Measurements from ENCODE around the gene KBTBD13.
A peak's percentile ranks its signal among the peaks of the same experiment; 100 is the strongest.

The KBTBD13 gene

DNA sequence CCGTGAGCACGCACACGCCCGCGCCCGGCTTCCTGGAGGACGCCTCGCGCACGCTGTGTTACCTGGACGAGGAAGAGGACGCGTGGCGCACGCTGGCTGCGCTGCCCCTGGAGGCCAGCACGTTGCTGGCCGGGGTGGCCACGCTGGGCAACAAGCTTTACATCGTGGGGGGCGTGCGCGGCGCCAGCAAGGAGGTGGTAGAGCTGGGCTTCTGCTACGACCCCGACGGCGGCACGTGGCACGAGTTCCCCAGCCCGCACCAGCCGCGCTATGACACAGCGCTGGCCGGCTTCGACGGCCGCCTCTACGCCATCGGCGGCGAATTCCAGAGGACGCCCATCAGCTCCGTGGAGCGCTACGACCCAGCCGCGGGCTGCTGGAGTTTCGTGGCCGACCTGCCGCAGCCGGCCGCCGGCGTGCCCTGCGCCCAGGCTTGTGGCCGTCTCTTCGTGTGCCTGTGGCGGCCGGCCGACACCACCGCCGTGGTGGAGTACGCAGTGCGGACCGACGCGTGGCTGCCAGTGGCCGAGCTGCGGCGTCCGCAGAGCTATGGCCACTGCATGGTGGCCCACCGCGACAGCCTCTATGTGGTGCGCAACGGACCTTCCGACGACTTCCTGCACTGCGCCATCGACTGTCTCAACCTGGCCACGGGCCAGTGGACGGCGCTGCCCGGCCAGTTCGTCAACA lies 890 bp downstream of the KBTBD13 start:
- TF ChIP-seq, protein P1, sequence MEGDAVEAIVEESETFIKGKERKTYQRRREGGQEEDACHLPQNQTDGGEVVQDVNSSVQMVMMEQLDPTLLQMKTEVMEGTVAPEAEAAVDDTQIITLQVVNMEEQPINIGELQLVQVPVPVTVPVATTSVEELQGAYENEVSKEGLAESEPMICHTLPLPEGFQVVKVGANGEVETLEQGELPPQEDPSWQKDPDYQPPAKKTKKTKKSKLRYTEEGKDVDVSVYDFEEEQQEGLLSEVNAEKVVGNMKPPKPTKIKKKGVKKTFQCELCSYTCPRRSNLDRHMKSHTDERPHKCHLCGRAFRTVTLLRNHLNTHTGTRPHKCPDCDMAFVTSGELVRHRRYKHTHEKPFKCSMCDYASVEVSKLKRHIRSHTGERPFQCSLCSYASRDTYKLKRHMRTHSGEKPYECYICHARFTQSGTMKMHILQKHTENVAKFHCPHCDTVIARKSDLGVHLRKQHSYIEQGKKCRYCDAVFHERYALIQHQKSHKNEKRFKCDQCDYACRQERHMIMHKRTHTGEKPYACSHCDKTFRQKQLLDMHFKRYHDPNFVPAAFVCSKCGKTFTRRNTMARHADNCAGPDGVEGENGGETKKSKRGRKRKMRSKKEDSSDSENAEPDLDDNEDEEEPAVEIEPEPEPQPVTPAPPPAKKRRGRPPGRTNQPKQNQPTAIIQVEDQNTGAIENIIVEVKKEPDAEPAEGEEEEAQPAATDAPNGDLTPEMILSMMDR (IDR thresholded peaks at IDR 0.05; ENCODE audit: low read length, missing control alignments), result no peak
- DNase-seq (ENCODE audit: low read depth), result no peak
- no peak overlapping the region for H3K4me3 ChIP-seq (replicated peaks; ENCODE audit: low read depth, low read length)

- DNase-seq (ENCODE audit: low read depth), result peak; percentile 68
- H3K4me3 ChIP-seq (replicated peaks; ENCODE audit: low read depth, low read length), result no peak overlapping the region
- TF ChIP-seq, protein P1 (IDR thresholded peaks at IDR 0.05; ENCODE audit: low read length, missing control alignments), result peak; percentile 56
Observed at GRCh38 chr15:65077981-65078352, 1.4 kb downstream of the KBTBD13 start.

GRCh38 chr15:65079580-65079979 lies 3.0 kb downstream of the KBTBD13 start:
- TF ChIP-seq, protein P1 (IDR thresholded peaks at IDR 0.05; ENCODE audit: low read length, missing control alignments), result no peak
- no peak for DNase-seq (ENCODE audit: low read depth)
- H3K4me3 ChIP-seq (replicated peaks; ENCODE audit: low read depth, low read length), result no peak overlapping the region

DNA sequence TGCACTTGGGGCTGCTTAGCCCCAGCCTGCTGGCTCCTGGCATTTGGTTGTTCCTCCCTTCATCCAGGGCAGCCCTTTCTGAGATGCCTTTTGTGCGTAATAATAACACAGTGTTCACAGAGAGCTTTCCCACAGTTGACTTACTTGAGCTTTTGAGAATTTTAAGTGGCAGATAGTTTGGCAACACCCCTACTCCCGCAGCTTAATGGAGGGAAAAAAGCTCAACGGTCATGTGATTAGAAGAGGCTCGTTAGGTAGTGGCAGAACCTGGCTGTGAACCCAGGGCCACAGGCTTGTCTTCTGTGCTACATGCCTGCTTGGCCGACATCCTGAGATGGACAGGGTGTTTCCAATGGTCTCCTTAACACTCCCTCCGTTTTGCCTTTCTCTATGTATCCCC lies 4.7 kb downstream of the KBTBD13 start:
- TF ChIP-seq, protein P1 (IDR thresholded peaks at IDR 0.05; ENCODE audit: low read length, missing control alignments), result no peak
- no peak for DNase-seq (ENCODE audit: low read depth)
- no peak overlapping the region for H3K4me3 ChIP-seq (replicated peaks; ENCODE audit: low read depth, low read length)

- TF ChIP-seq, protein P1 (IDR thresholded peaks at IDR 0.05; ENCODE audit: low read length, missing control alignments), result no peak
- no peak for DNase-seq (ENCODE audit: low read depth)
- no peak overlapping the region for H3K4me3 ChIP-seq (replicated peaks; ENCODE audit: low read depth, low read length)
Observed at GRCh38 chr15:65081758-65082157, 5.2 kb downstream of the KBTBD13 start.

DNA sequence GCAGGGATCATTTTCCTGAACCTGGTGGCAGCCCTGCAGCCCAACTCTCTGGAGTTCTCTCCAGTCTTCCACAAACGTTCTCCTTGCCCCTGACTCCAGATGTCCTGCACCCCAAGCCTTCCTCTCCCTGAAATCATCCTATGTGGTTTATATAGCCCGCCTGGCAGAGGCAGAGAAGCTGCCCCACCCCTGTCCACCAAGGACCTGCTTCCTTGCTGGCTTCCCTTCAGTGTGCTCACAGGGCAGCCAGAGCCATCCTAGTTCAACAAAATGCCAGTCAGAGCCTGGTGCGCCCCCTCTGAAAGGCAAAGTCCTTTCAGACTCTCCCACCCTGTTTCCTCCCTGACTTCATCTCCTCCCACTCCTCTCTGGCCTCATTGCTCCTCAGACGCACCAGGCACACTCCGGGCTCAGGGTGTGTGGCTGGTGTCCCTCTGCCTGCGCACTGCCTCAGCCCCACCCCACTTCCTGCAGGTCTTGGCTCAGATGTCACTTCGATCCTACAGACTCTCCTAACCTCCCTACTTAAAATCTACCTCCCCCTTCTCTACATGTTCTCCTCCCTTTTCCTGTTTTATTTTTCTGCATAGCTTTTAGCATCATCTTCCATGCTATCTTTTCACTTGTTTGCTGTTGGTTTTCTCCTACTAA lies 5.9 kb downstream of the KBTBD13 start:
- DNase-seq (ENCODE audit: low read depth), result no peak
- TF ChIP-seq, protein P1 (IDR thresholded peaks at IDR 0.05; ENCODE audit: low read length, missing control alignments), result no peak
- H3K4me3 ChIP-seq (replicated peaks; ENCODE audit: low read depth, low read length), result no peak overlapping the region

All from fibroblast of pulmonary artery (primary cell).